DOHH2 (cell line): ENCODE results near the gene TSPAN11.

Experiments used
- H3F3A ChIP-seq: fragments of 200-600 bp; sonication (generic), shearing (Covaris generic); 2 replicates; pipeline ENCODE4 v1.6.0; 2016; ENCODE audit warnings: antibody characterized with exemption, mild to moderate bottlenecking; ENCODE audit not compliant: control insufficient read depth, insufficient read depth
- H3K27ac ChIP-seq: fragments of 200-600 bp; sonication (generic); 2 replicates; pipeline ENCODE4 v1.5.1; 2014; ENCODE audit warnings: low read depth, mild to moderate bottlenecking, low read length, moderate library complexity
- H3K27me3 ChIP-seq: fragments of 200-600 bp; sonication (generic); 2 replicates; pipeline ENCODE4 v1.6.1; 2014; ENCODE audit warnings: mild to moderate bottlenecking, low read length, mixed read lengths; ENCODE audit not compliant: control insufficient read depth
- H3K36me3 ChIP-seq: fragments of 200-600 bp; sonication (generic); 2 replicates; pipeline ENCODE4 v1.6.1; 2014; ENCODE audit warnings: mild to moderate bottlenecking, low read length, moderate library complexity, mixed read lengths; ENCODE audit not compliant: control insufficient read depth
- H3K4me1 ChIP-seq: fragments of 200-600 bp; sonication (generic); 2 replicates; pipeline ENCODE4 v1.6.1; 2014; ENCODE audit warnings: mild to moderate bottlenecking, low read length, mixed read lengths; ENCODE audit not compliant: control insufficient read depth
- H3K4me2 ChIP-seq: fragments of 200-600 bp; sonication (generic); 2 replicates; pipeline ENCODE4 v1.6.0; 2014; ENCODE audit warnings: mild to moderate bottlenecking, low read length, moderate library complexity
- H3K4me3 ChIP-seq: fragments of 200-600 bp; sonication (generic); 2 replicates; pipeline ENCODE4 v1.5.1; 2014; ENCODE audit warnings: mild to moderate bottlenecking, low read length, mixed read lengths
- H3K79me2 ChIP-seq: fragments of 200-600 bp; sonication (generic); 2 replicates; pipeline ENCODE4 v1.6.1; 2014; ENCODE audit warnings: mild to moderate bottlenecking, low read length, mixed read lengths; ENCODE audit not compliant: control insufficient read depth
- H3K9me2 ChIP-seq: fragments of 200-600 bp; sonication (generic); replicated peaks from 2 replicates; pipeline ENCODE4 v1.6.1; 2014; ENCODE audit warnings: mild to moderate bottlenecking, low read length, mixed read lengths; ENCODE audit not compliant: control insufficient read depth
- H3K9me3 ChIP-seq: fragments of 200-600 bp; sonication (generic); 2 replicates; pipeline ENCODE4 v1.6.1; 2014; ENCODE audit warnings: antibody characterized with exemption, low read length, mixed read lengths; ENCODE audit not compliant: control insufficient read depth, insufficient read depth
- H4K20me1 ChIP-seq: fragments of 200-600 bp; sonication (generic); 2 replicates; pipeline ENCODE4 v1.6.0; 2014; ENCODE audit warnings: low read depth, mild to moderate bottlenecking, antibody characterized with exemption, low read length, moderate library complexity; ENCODE audit not compliant: control insufficient read depth, insufficient read depth
- CTCF ChIP-seq: fragments of 200-600 bp; sonication (generic); IDR thresholded peaks from one replicate; pipeline ENCODE4 v1.5.1; 2014; ENCODE audit warnings: antibody characterized with exemption, mild to moderate bottlenecking, low read depth, low read length; ENCODE audit not compliant: poor library complexity, severe bottlenecking
- EZH2phosphoT487 ChIP-seq: fragments of 200-600 bp; sonication (generic); IDR thresholded peaks from 2 replicates; pipeline ENCODE4 v1.6.1; 2017; ENCODE audit warnings: borderline replicate concordance, mild to moderate bottlenecking, antibody characterized with exemption, low read length, moderate library complexity, mixed read lengths

Gene TSPAN11

GRCh38 chr12:30970559-30971197, 44.1 kb downstream of the TSPAN11 start:
- Histone ChIP-seq H4K20me1 (no peaks in the 10 kb centered on the region), H3K36me3 (no peaks in the 10 kb centered on the region), H3K4me1 (no peaks in the 10 kb centered on the region), H3K4me3 (no peak overlapping the region), H3K27me3 (no peaks in the 10 kb centered on the region), H3K9me2 (no peaks in the 10 kb centered on the region), H3K9me3 (no peaks in the 10 kb centered on the region), H3F3A (no peaks in the 10 kb centered on the region), H3K79me2 (no peaks in the 10 kb centered on the region), H3K27ac (no peak overlapping the region), H3K4me2 (no peak overlapping the region)
- TF ChIP-seq CTCF = no peak
- TF ChIP-seq EZH2phosphoT487 = no peak

DNA sequence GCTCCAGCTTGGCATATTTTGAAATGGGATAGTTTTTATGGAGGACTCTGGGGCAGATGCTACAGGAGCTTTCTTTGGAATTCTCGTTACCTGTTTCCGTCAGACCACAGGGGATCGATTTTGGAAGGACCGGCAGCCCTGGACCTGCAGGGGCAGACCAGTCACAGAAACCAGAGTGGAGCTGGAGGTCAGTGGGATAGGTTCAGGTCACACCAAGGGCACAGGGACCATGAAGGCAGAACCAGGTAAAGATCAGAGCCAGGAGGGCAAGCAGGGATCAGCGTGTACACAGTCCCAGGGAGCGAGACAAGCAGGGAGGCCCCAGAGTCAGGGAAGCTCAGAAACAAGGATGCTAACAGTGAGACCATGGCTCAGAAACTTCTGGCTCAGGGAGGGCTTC, 45.5 kb downstream of the TSPAN11 start:
- no peaks in the 10 kb centered on the region for H3K9me2 ChIP-seq
- H3K27me3 ChIP-seq = no peaks in the 10 kb centered on the region
- H3K4me2 ChIP-seq = no peak overlapping the region
- no peaks in the 10 kb centered on the region for H4K20me1 ChIP-seq
- no peak overlapping the region for H3K4me3 ChIP-seq
- no peak for TF ChIP-seq CTCF
- TF ChIP-seq EZH2phosphoT487 = no peak
- H3K4me1 ChIP-seq = no peaks in the 10 kb centered on the region
- no peaks in the 10 kb centered on the region for H3F3A ChIP-seq
- H3K79me2 ChIP-seq = no peaks in the 10 kb centered on the region
- no peaks in the 10 kb centered on the region for H3K9me3 ChIP-seq
- no peaks in the 10 kb centered on the region for H3K36me3 ChIP-seq
- H3K27ac ChIP-seq = no peak overlapping the region

DNA sequence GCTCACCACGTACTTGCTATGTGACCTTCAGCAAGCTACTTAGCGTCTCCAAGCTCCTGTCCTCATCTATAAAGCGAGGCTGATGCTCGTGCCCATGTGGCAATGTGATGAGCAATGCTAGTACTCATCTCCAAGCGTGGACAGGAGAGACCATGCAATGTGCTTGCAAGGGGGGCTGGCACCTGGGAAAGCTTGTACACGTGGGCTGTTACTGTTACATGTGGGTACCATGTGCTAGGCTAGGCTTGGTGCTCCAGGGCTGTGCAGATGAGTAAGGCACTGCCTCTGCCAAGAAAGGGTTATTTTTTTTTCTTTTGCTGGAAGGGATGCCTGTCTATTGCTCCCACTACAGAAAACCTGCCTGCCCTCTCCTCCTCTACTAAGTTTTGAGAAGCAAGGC, 46.6 kb downstream of the TSPAN11 start:
- Histone ChIP-seq H3K4me2 (no peak overlapping the region), H3F3A (no peaks in the 10 kb centered on the region), H3K9me3 (no peaks in the 10 kb centered on the region), H3K4me1 (no peaks in the 10 kb centered on the region), H4K20me1 (no peaks in the 10 kb centered on the region), H3K79me2 (no peaks in the 10 kb centered on the region), H3K36me3 (no peaks in the 10 kb centered on the region), H3K27me3 (no peaks in the 10 kb centered on the region), H3K9me2 (no peaks in the 10 kb centered on the region), H3K27ac (no peak overlapping the region), H3K4me3 (no peak overlapping the region)
- TF ChIP-seq CTCF = no peak
